ENCODE measurements around the gene PRKAR2B. TPM values are rescaled to one million over a fixed set of nuclear protein-coding genes. Genes with fewer than 3 reads are reported as not detected.

Gene PRKAR2B
- total RNA-seq, 1 experiment from 2014 or later, result 15.1 TPM

GRCh38 chr7:107079212-107079940, 34.9 kb downstream of the PRKAR2B start:
- no peak overlapping the region for H3K27ac ChIP-seq (ENCODE audit: low read depth, low read length)
- RAD21 ChIA-PET (ENCODE audit: low non-redundant PET in 1 of 2, low total read pairs in 2 of 2, uncharacterized antibody in 2 of 2, unreplicated experiment in 2 of 2), result no interaction called here
- no peak overlapping the region for H3K9ac ChIP-seq (ENCODE audit: low read length)
- ATAC-seq, result no peak
- H3K9me3 ChIP-seq (ENCODE audit: control insufficient read depth in 1 of 2, insufficient read depth in 1 of 2, low read depth in 1 of 2, low read length in 2 of 2), result no peaks in the 10 kb centered on the region
- no peak for DNase-seq (ENCODE audit: low read depth, low spot score)
- intact Hi-C loops (cut with micrococcal nuclease), result no loop called here
- no peaks in the 10 kb centered on the region for H3K9me2 ChIP-seq (ENCODE audit: insufficient read depth)
- no peaks in the 10 kb centered on the region for H3K27me3 ChIP-seq (ENCODE audit: insufficient read depth, low read length)
- POLR2A ChIA-PET, result no interaction called here
- no peak overlapping the region for H3K4me2 ChIP-seq (ENCODE audit: low read length)
- no peak overlapping the region for H2AFZ ChIP-seq (ENCODE audit: low read depth, low read length, poor library complexity, severe bottlenecking)
- CTCF ChIA-PET, result no interaction called here
- H4K20me1 ChIP-seq (ENCODE audit: insufficient read depth), result no peaks in the 10 kb centered on the region
- H3K4me1 ChIP-seq (ENCODE audit: control insufficient read depth in 1 of 2, insufficient read depth in 2 of 2, low read length in 2 of 2), result 0 out of 4 replicates have a peak, but pooled peaks cover 0 to 4% of the 10 kb centered on the region in 2 experiments
- no peaks in the 10 kb centered on the region for H3K36me3 ChIP-seq (ENCODE audit: control insufficient read depth in 1 of 2, insufficient read depth in 2 of 2, low read length in 2 of 2)
- no peak overlapping the region for H3K4me3 ChIP-seq (replicated peaks in 1 of 2; ENCODE audit: low read depth in 1 of 2, low read length in 2 of 2)
- no TSS peak for BruUV-seq (replicated peaks)
- no peaks in the 10 kb centered on the region for H3K79me2 ChIP-seq (ENCODE audit: insufficient read depth, low read length)
- TF ChIP-seq POLR2AphosphoS5 (IDR thresholded peaks at IDR 0.05; ENCODE audit: low read depth, low read length) (no peak), CEBPB (IDR thresholded peaks at IDR 0.05; ENCODE audit: low read depth) (no peak), CTCF (IDR thresholded peaks at IDR 0.05 in 2 of 3, conservative IDR thresholded peaks at IDR 0.05 in 1 of 3; ENCODE audit: borderline replicate concordance in 1 of 3, insufficient read depth in 1 of 3, low read depth in 2 of 3, low read length in 2 of 3) (no peak), CBX3 (IDR thresholded peaks at IDR 0.05; ENCODE audit: low read depth) (no peak), EZH2phosphoT487 (IDR thresholded peaks at IDR 0.05; ENCODE audit: borderline replicate concordance) (no peak), ZNF274 (IDR thresholded peaks at IDR 0.05; ENCODE audit: low read depth, low read length) (no peak), REST (IDR thresholded peaks at IDR 0.05; ENCODE audit: low read depth) (no peak), POLR2A (IDR thresholded peaks at IDR 0.05; ENCODE audit: borderline replicate concordance, extremely low read depth, insufficient read depth, insufficient read length) (no peak), RAD21 (IDR thresholded peaks at IDR 0.05; ENCODE audit: low read depth) (no peak), EZH2 (IDR thresholded peaks at IDR 0.05) (no peak), TCF7L2 (IDR thresholded peaks at IDR 0.05; ENCODE audit: borderline replicate concordance, extremely low read depth, insufficient read depth, insufficient read length) (no peak), EGR1 (IDR thresholded peaks at IDR 0.05; ENCODE audit: low read depth) (no peak), SRF (IDR thresholded peaks at IDR 0.05; ENCODE audit: low read depth) (no peak), JUND (IDR thresholded peaks at IDR 0.05) (no peak), ELF1 (IDR thresholded peaks at IDR 0.05; ENCODE audit: borderline replicate concordance, low read depth) (no peak), SIN3A (IDR thresholded peaks at IDR 0.05; ENCODE audit: low read depth) (no peak), SP1 (IDR thresholded peaks at IDR 0.05; ENCODE audit: low read depth) (no peak)
